Activated naive CD8-positive, alpha-beta T cell (primary cell): ENCODE measurements around the gene TBC1D5.
"Not testable (repeated sequence)": the region's sequence is repeated elsewhere in the genome, so short reads cannot be mapped to it uniquely, and the experiment has no call there.

ENCODE experiments used
- H3K27ac Mint-ChIP-seq: one replicate; pipeline ENCODE4 v1.8.0; 2021; ENCODE audit warnings: mixed read lengths
- H3K27me3 Mint-ChIP-seq: one replicate; pipeline ENCODE4 v1.8.0; 2021; ENCODE audit warnings: mixed read lengths
- H3K36me3 Mint-ChIP-seq: one replicate; pipeline ENCODE4 v1.8.0; 2021; ENCODE audit warnings: mixed read lengths
- H3K4me1 Mint-ChIP-seq: one replicate; pipeline ENCODE4 v1.8.0; 2021; ENCODE audit warnings: low read depth, mixed read lengths
- H3K4me3 Mint-ChIP-seq: one replicate; pipeline ENCODE4 v1.8.0; 2021; ENCODE audit warnings: mild to moderate bottlenecking, mixed read lengths
- H3K9me3 Mint-ChIP-seq: one replicate; pipeline ENCODE4 v1.8.0; 2021; ENCODE audit warnings: low read depth, mixed read lengths

The TBC1D5 gene

DNA sequence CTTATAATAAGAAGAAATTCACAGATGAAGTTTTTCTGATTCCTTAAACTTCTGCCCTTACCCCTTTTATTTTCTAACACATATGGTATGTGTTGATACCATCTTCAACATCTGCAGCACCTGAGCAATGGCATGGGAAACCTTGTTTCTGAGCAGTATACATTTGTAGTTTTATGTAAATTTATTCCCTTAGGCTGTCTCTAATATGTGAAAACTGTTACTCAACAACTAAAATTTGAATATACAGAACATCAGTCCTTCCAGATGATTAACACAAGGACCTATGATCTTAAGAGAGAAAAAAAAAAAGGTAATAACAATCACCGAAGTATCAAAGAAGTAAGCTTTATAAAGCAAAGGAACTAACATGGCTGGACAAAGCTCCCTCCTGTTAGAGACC is 190.5 kb downstream of the TBC1D5 start:
- H3K27me3 Mint-ChIP-seq: no peaks in the 10 kb centered on the region
- H3K27ac Mint-ChIP-seq: no peak overlapping the region
- no peaks in the 10 kb centered on the region for H3K9me3 Mint-ChIP-seq
- H3K4me3 Mint-ChIP-seq: no peak overlapping the region
- no peaks in the 10 kb centered on the region for H3K4me1 Mint-ChIP-seq
- peaks cover 16% of the 10 kb centered on the region for H3K36me3 Mint-ChIP-seq

DNA sequence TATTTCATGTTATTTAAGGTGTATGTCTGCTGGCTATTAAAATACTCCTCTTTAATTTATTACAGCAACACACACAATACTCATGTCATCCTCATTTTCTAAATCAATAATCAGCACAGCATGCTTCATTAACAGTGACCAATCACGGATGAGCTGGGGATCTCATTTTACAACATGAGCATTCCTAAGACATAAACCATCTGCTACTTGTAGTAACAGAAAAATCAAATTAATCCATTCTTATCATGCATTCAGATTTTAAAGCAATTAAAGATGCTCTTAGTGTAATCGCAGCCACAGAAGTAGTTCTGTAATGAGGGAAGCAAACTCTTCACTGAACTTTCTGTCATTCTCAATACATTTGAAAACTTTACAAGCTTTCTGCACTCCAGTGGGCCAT is 191.1 kb downstream of the TBC1D5 start:
- H3K27ac Mint-ChIP-seq: no peak overlapping the region
- H3K9me3 Mint-ChIP-seq: no peaks in the 10 kb centered on the region
- peaks cover 18% of the 10 kb centered on the region for H3K36me3 Mint-ChIP-seq
- H3K4me1 Mint-ChIP-seq: no peaks in the 10 kb centered on the region
- H3K4me3 Mint-ChIP-seq: no peak overlapping the region
- no peaks in the 10 kb centered on the region for H3K27me3 Mint-ChIP-seq

DNA sequence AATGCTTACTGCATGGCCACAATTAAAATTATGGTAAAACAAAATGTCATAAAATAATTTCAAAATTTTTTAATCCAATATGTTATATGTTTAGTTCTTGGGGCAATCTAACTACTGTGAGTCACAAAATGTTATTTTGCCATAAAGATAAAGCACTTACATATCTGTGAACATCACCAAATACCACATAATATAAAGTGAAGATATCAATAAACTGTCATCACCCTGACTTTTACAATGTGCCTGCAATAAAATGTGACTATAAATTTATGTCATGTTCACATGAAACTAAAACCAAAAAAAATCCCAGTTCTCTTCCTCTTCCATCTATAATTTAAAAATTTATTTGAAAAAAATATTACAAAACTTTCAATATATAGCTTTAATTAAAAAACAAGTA is 191.8 kb downstream of the TBC1D5 start:
- no peaks in the 10 kb centered on the region for H3K27me3 Mint-ChIP-seq
- no peak overlapping the region for H3K27ac Mint-ChIP-seq
- peaks cover 15% of the 10 kb centered on the region for H3K36me3 Mint-ChIP-seq
- no peaks in the 10 kb centered on the region for H3K4me1 Mint-ChIP-seq
- H3K4me3 Mint-ChIP-seq: no peak overlapping the region
- H3K9me3 Mint-ChIP-seq: no peaks in the 10 kb centered on the region

DNA sequence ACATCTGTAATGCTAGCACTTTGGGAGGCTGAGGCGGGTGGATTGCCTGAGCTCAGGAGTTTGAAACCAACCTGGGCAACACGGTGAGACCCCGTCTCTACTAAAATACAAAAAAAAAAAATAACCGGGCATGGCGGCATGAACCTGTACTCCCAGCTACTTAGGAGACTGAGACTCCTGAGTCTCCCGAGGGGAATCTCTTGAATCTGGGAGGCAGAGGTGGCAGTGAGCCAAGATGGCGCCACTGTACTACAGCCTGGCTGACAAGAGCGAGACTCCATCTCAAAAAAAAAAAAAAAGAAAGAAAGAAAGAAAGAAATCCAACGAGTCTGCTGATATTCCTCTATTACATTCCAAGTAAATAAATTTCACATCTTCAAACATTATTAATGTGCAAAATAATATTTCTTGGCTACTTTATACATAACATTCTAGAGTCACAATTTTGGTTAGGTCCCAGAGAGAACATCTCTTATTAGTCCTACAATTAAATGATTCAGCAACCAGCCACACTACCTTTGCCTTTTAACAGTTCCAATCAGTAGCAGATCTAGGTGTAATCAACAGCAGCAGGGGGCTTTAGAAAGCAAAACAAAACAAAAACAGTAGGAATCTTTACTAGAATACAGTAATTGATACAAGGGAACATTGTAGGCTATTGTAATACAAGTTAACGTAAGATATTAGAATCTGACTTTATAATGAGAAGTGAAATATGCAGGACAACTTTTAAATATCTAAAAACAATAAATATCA is 195.8 kb downstream of the TBC1D5 start:
- no peak overlapping the region for H3K27ac Mint-ChIP-seq
- no peaks in the 10 kb centered on the region for H3K27me3 Mint-ChIP-seq
- peaks cover 16% of the 10 kb centered on the region for H3K36me3 Mint-ChIP-seq
- H3K4me1 Mint-ChIP-seq: no peaks in the 10 kb centered on the region
- H3K4me3 Mint-ChIP-seq: no peak overlapping the region
- peaks cover under 1% of the 10 kb centered on the region for H3K9me3 Mint-ChIP-seq

DNA sequence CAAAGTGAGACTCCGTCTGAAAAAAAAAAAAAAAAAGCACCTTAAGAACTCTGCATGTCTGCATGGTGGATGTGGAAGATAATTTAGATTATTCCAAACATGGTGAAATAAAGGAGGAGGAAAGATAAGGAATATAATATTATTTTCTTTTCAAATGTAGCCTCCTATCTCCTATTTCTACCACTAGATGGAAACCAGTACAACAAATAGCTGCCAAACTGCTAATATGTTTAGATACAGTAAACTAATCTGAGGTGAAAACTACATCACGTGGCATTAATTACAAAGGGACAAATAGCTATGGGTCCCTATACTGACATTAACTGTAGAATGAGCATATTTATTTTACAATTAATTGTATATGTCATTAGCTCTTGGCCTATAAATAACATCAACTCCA is 197.8 kb downstream of the TBC1D5 start:
- Mint-ChIP-seq H3K27ac (no peak overlapping the region), H3K36me3 (peaks cover 22% of the 10 kb centered on the region)

DNA sequence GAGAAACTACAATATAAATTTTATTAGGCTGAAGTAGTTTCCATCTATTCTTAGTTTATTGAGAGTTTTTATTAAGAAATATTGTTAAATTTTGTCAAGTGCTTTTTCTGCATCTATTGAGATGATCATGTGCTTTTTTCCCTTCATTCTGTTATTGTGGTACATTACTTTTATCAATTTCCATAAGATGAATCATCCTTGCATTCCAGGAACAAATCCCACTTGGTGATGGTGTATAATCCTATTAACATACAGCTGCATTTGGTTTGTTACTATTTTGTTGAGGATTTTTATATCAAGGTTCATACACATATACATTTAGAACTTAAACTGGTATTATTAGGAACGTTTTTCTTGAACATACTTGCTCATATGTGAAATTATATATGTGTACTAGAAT is 199.8 kb downstream of the TBC1D5 start:
- H3K4me1 Mint-ChIP-seq: no peaks in the 10 kb centered on the region
- no peak overlapping the region for H3K4me3 Mint-ChIP-seq
- H3K27ac Mint-ChIP-seq: no peak overlapping the region
- peaks cover 6% of the 10 kb centered on the region for H3K9me3 Mint-ChIP-seq
- H3K27me3 Mint-ChIP-seq: no peaks in the 10 kb centered on the region
- peaks cover 21% of the 10 kb centered on the region for H3K36me3 Mint-ChIP-seq

More for the DNA sequence above, 197.8 kb downstream of the TBC1D5 start:
- Mint-ChIP-seq H3K4me3 (no peak overlapping the region), H3K4me1 (no peaks in the 10 kb centered on the region), H3K27me3 (no peaks in the 10 kb centered on the region), H3K9me3 (peaks cover 6% of the 10 kb centered on the region)

DNA sequence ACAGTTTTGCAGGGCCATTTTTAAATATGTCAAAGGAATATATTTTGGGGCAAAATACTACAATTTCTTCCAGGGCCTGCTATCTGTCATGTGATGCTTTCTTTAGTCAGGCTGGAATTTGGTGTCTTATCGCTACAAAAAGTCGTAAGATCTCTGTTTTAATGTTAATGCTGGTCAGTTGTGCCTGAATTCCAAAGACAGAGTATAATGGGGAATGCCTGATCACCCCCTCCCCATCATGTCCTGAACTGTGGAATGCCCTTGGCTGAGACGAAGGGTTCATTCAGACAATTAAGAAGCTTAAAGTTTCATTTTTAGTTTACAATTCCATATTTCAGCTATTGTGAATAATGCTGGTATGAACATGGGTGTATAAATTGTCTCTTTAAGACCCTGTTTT is 203.0 kb downstream of the TBC1D5 start:
- Mint-ChIP-seq H3K4me1 (no peaks in the 10 kb centered on the region), H3K4me3 (no peak overlapping the region), H3K9me3 (peaks cover 6% of the 10 kb centered on the region), H3K36me3 (peaks cover 14% of the 10 kb centered on the region), H3K27ac (no peak overlapping the region), H3K27me3 (no peaks in the 10 kb centered on the region)

DNA sequence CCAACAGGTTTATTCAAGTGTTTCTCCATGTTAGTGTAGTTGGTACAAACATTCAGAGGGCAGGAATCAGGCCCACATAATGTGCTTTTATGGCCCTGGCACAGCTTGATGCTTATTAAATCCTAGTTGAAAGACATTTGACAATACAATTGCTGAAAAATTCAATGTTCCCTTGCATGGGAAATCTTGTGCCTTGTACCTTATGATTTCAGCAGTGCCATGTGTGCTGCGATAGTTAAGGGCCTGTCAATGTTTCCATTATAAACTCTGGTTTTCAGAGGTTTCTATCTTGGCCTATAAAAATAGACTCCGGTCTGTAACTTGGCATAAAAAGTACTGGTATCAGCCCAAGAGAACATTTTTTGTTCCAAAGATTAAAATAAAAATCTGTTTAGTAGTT is 207.2 kb downstream of the TBC1D5 start:
- no peak overlapping the region for H3K4me3 Mint-ChIP-seq

DNA sequence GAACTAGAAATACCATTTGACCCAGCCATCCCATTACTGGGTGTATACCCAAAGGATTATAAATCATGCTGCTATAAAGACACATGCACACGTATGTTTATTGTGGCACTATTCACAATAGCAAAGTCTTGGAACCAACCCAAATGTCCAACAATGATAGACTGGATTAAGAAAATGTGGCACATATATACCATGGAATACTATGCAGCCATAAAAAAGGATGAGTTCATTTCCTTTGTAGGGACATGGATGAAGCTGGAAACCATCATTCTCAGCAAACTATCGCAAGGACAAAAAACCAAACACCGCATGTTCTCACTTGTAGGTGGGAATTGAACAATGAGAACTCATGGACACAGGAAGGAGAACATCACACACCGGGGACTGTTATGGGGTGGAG is 210.0 kb downstream of the TBC1D5 start:
- not testable (repeated sequence) for H3K4me1 Mint-ChIP-seq, H3K27me3 Mint-ChIP-seq, H3K9me3 Mint-ChIP-seq, H3K27ac Mint-ChIP-seq, H3K36me3 Mint-ChIP-seq, H3K4me3 Mint-ChIP-seq

More for the DNA sequence above, 207.2 kb downstream of the TBC1D5 start:
- H3K36me3 Mint-ChIP-seq: peaks cover 5% of the 10 kb centered on the region
- no peak overlapping the region for H3K27ac Mint-ChIP-seq
- no peaks in the 10 kb centered on the region for H3K9me3 Mint-ChIP-seq
- H3K27me3 Mint-ChIP-seq: no peaks in the 10 kb centered on the region
- H3K4me1 Mint-ChIP-seq: no peaks in the 10 kb centered on the region

DNA sequence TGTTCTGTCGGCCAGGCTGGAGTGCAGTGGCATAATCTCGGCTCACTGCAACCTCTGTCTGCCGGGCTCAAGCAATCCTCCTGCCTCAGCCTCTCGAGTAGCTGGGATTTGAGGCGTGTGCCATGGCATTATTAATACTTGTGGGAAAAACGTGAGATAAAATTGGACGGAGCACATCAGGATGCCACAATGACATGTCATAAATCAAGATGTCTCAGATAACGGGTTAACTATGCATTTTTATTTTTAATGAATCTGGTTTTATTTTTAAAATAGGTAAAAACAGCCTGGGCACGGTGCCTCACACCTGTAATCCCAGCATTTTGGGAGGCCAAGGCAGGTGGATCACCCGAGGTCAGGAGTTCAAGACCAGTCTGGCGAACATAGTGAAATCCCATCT is 212.8 kb downstream of the TBC1D5 start:
- no peaks in the 10 kb centered on the region for H3K4me1 Mint-ChIP-seq
- no peak overlapping the region for H3K27ac Mint-ChIP-seq
- H3K9me3 Mint-ChIP-seq: no peaks in the 10 kb centered on the region
- H3K36me3 Mint-ChIP-seq: peaks cover 8% of the 10 kb centered on the region
- no peaks in the 10 kb centered on the region for H3K27me3 Mint-ChIP-seq
- no peak overlapping the region for H3K4me3 Mint-ChIP-seq

DNA sequence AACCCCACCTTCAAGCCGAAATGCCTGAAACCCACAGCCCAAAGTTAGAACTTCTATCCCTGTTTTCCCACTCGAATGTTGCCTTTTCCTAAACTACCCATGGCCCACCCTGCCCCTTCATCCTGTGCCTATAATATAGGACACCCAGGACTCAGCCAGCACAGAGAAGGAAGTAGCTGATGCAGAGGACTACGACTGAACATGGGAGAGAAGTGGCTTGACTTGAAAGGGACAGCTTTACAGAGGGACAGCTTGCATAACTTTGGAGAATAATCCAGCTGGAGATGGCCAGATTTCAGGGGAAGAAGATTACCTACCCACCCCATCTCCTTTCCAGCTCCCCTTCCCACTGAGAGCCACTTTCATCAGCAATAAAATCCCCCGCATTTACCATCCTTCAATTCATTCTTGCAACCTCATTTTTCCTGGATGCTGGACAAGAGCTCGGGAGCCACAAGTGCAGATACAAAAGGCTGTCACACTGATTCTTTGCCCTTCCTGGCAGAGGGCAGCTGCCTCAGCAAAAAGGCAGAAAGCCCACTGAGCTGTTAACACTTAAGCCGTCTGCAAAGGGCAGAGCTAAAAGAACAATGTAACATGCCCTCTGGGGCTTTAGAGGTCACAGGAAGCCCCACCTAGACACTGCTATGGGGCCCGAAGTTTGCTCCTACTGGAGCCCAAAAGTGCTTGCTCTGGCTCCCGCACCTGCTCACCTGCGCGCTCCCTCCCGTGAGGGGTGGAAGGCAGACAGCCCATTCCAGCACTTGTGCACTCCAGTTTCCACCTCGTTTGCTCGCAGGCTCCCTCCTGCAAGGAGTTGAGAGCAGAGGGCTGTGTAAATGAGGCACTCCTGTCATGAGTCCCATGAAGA is 224.0 kb downstream of the TBC1D5 start:
- no peak overlapping the region for H3K4me3 Mint-ChIP-seq
- H3K27ac Mint-ChIP-seq: no peak overlapping the region
- peaks cover 7% of the 10 kb centered on the region for H3K36me3 Mint-ChIP-seq
- peaks cover 3% of the 10 kb centered on the region for H3K4me1 Mint-ChIP-seq
- no peaks in the 10 kb centered on the region for H3K27me3 Mint-ChIP-seq
- no peaks in the 10 kb centered on the region for H3K9me3 Mint-ChIP-seq

DNA sequence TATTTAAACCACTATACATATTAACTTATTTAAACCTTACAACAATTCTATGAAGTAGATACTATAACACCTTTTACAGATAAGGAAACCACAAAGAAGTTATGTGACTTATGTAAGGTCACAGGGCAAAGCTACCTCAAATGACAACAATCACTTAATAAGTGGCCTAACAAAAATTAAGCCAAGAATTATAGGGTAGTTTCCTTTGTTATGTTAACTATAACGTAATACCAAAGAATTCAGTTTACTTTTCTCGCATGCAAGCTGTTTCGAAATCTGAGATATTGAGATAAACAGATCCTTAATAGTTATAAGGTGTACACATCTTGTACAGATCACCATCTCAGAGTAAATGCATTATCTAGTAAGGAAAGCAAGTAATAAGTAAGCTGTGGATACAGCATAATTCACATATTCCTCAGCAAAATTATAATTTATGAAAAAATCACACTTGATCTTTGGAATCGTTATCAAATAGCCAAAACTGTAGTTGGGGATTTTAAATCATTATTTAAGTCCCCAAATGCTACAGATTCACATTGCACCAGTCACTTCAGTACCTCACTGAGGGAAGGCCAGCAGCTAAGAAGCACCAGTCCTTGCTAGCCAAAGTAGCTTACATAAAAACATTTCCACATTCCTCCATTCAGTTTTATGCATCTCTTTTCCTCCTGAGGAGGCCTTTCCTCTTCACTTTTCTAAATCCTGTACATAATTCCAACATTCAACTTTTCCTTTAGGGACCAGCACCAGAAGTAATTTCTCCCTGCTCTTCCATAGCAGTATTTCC is 226.8 kb downstream of the TBC1D5 start:
- peaks cover 3% of the 10 kb centered on the region for H3K4me1 Mint-ChIP-seq
- H3K9me3 Mint-ChIP-seq: no peaks in the 10 kb centered on the region
- no peak overlapping the region for H3K27ac Mint-ChIP-seq
- H3K4me3 Mint-ChIP-seq: no peak overlapping the region
- H3K27me3 Mint-ChIP-seq: no peaks in the 10 kb centered on the region
- H3K36me3 Mint-ChIP-seq: peaks cover 2% of the 10 kb centered on the region

DNA sequence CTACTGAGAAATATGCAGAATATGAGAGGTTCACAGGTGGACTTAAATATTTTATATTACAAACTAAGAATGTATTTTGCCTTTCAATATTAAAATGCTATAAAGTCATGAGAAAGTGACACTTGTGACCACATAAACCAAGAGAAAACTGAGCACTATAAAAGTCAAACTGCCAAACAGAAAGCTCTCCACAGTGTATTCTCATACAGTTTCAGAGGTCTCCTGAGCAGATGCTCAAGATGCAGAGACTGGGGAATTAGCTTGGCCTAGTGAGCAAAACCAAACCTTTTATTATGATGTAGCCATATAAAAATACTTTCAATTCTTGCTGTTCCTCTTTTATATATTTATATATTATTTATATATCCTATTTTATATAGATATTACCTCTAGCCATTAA is 227.8 kb downstream of the TBC1D5 start:
- no peaks in the 10 kb centered on the region for H3K27me3 Mint-ChIP-seq

DNA sequence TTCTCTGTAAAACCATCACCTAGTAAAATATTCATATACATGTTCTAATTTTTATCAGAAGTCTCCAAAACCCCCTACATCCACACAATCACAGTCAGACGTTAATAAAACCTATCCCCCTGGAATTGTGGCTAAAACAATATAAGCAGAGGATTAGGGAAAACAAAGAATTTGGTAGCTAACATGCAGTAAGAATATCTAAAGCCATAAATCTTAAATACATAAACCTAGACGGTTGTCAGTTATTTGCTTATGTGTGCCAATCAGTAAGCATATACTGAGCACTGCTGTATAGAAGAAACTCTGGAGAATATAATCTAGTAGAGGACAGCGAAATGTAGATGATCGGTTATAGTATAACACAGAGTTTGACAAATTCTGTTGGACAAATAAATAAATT is 232.2 kb downstream of the TBC1D5 start:
- H3K4me3 Mint-ChIP-seq: no peak overlapping the region
- H3K4me1 Mint-ChIP-seq: no peaks in the 10 kb centered on the region
- H3K27me3 Mint-ChIP-seq: no peaks in the 10 kb centered on the region
- H3K9me3 Mint-ChIP-seq: no peaks in the 10 kb centered on the region
- no peak overlapping the region for H3K27ac Mint-ChIP-seq
- H3K36me3 Mint-ChIP-seq: no peaks in the 10 kb centered on the region

More for the DNA sequence above, 227.8 kb downstream of the TBC1D5 start:
- Mint-ChIP-seq H3K9me3 (no peaks in the 10 kb centered on the region), H3K27ac (no peak overlapping the region), H3K36me3 (peaks cover 2% of the 10 kb centered on the region), H3K4me3 (no peak overlapping the region), H3K4me1 (peaks cover 3% of the 10 kb centered on the region)

DNA sequence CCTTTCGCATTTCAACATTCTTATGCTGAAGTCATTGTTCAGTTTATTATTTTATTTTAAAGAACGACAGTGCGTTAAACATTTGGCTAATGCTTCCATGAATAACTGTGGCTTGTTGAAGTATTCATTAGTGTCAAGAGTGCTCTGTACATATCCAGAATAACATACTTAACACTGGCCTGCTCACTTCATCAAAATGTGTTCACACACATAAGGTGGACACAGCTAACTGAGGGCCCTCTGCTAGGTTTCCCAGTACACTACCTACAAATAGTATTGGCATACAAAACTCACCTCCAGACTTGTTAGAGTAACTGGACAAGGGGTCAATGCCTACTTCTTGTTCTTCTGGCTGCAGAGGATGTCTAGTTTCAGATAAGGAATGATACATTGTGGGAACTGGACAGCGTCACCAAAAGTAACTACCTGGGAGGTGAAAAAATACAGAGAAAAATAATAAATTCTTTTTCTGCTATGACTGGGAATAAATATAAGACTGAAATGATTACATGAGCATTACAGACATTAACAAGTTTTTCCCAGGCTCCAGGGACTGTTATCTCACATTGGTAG is 234.2 kb downstream of the TBC1D5 start:
- Mint-ChIP-seq H3K27ac (no peak overlapping the region), H3K36me3 (peaks cover 3% of the 10 kb centered on the region), H3K27me3 (no peaks in the 10 kb centered on the region), H3K9me3 (no peaks in the 10 kb centered on the region), H3K4me1 (no peaks in the 10 kb centered on the region), H3K4me3 (no peak overlapping the region)
